Right cardiac atrium (tissue), 5 donors: ENCODE results near the gene EXOC2. TPM values are rescaled to one million over a fixed set of nuclear protein-coding genes. Genes with fewer than 3 reads are reported as not detected.

Experiments used
- ATAC-seq, 2 donors: fragments of 200-7000 bp; cut with Tn5 transposase; one replicate each; pipeline versions ENCODE4 v1.8.0 to v1.9.1; 2020; ENCODE audit warnings: moderate library complexity in 2 of 2, mild to moderate bottlenecking in 1 of 2
- DNase-seq, 3 donors: peaks; one replicate each; pipeline ENCODE4 v3.0.0-alpha.2; 2020
- H3K27ac ChIP-seq: one replicate; pipeline ENCODE4 v1.5.1; 2013; ENCODE audit warnings: mild to moderate bottlenecking, low read length, control low read depth, moderate library complexity
- H3K27me3 ChIP-seq: one replicate; pipeline ENCODE4 v1.6.1; 2013; ENCODE audit not compliant: control insufficient read depth, insufficient read depth
- H3K4me1 ChIP-seq: one replicate; pipeline ENCODE4 v1.6.1; 2013; ENCODE audit warnings: low read length; ENCODE audit not compliant: control insufficient read depth, insufficient read depth
- H3K4me3 ChIP-seq: one replicate; pipeline ENCODE4 v1.5.1; 2013; ENCODE audit warnings: low read length, control low read depth
- H3K9me3 ChIP-seq: one replicate; pipeline ENCODE4 v1.6.1; 2013; ENCODE audit warnings: low read length; ENCODE audit not compliant: control insufficient read depth
- WGBS: extraction: QIAGEN DNeasy Blood & Tissue Kit; methylation state at CpG from one replicate; pipeline ENCODE4 v1.1.7; 2013; 5-methylcytosine and 5-hydroxymethylcytosine counted together
- intact Hi-C, 4 donors: fragments of 100-400 bp; cut with DNase I; formaldehyde crosslinking; loops; one replicate each; pipeline versions ENCODE4 v1.11.0 to v1.14.0; 2022 to 2023
- polyA plus RNA-seq: library from polyadenylated mRNA; stranded (reverse); fragments of 200-250 nt; gene quantifications from one replicate; pipeline ENCODE4 v1.2.3, GENCODE V29; 2013
- total RNA-seq, 4 donors: library from RNA; stranded (reverse); fragmentation: NEBNext Ultra II Directional; extraction: Animal tissue kit (Norgen Biotek cat#: 25700); gene quantifications; one replicate each; pipeline ENCODE4 v1.2.1, GENCODE V29; 2021
- donor health status: healthy with polysubstance abuse.
- donor health status: DM: no; HTN: yes; CAD: no.
- donor health status: DM: no; HTN: no; CAD: no.
- donor health status: DM: no; HTN: yes; CAD: no; lungs with severe emphysema.
- donor health status: DM: yes; HTN: yes; CAD: no.

Gene EXOC2
- total and polyA plus RNA-seq, 5 donors = 7.9 to 17.9 (median 14.3) TPM

GRCh38 chr6:437037-437392 lies 255.9 kb downstream of the EXOC2 start:
- intact Hi-C loops = no loop called here
- no peak for ATAC-seq
- Histone ChIP-seq H3K4me3 (no peak overlapping the region), H3K27me3 (no peaks in the 10 kb centered on the region), H3K4me1 (no peaks in the 10 kb centered on the region), H3K9me3 (no peaks in the 10 kb centered on the region), H3K27ac (peak overlapping the region; percentile 68)
- 69% methylated on average over 6 of the region's 6 CpGs for WGBS
- DNase-seq = no peak

GRCh38 chr6:436308-437036 lies 256.5 kb downstream of the EXOC2 start:
- Histone ChIP-seq H3K4me1 (no peaks in the 10 kb centered on the region), H3K4me3 (no peak overlapping the region), H3K27me3 (no peaks in the 10 kb centered on the region), H3K9me3 (no peaks in the 10 kb centered on the region), H3K27ac (peak overlapping the region; percentile 68)
- WGBS = 59% methylated on average over 25 of the region's 25 CpGs
- DNase-seq = peak; percentile 44 to 80 (median 77)
- ATAC-seq = peak; percentile 75 to 77
- intact Hi-C loops = no loop called here

- DNase-seq (no peak), ATAC-seq (no peak)
- Histone ChIP-seq H3K9me3 (no peaks in the 10 kb centered on the region), H3K4me1 (no peaks in the 10 kb centered on the region), H3K27ac (no peak overlapping the region), H3K27me3 (no peaks in the 10 kb centered on the region), H3K4me3 (no peak overlapping the region)
- intact Hi-C loops = no loop called here
- 94% methylated on average over 50 of the region's 50 CpGs for WGBS
These were observed 257.3 kb downstream of the EXOC2 start for GRCh38 chr6:435441-436307.

Other genes with a start within 250 kb of the EXOC2 start
- under 1 TPM in 3 of 4 donors, not detected in 1; 0.29 to 0.58 (median 0.31) TPM for gene HUS1B, start 36.0 kb downstream of the EXOC2 start, total RNA-seq
- not detected for gene HUS1B, start 36.0 kb downstream of the EXOC2 start, polyA plus RNA-seq